ENCODE data around the gene IQCM.

DNA sequence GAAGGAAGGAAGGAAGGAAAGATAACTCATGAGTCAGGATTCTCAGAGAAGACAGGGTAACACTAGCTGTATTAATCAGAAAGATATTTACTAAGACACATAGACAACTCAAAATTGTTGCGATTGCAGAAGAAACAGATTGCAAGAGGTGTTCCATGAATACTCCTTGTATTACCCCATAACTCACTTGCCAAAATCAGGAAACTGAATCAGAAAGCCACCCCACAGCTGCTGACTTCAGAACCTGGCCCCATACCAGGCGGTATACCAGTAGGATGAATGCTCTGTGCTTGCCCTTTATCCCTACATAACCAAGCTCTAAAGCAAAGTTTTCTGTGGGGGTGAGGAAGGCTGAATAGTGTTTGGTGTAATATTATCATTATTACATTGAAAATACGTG, 468.5 kb downstream of the IQCM start:
- TF ChIP-seq, protein P1, sequence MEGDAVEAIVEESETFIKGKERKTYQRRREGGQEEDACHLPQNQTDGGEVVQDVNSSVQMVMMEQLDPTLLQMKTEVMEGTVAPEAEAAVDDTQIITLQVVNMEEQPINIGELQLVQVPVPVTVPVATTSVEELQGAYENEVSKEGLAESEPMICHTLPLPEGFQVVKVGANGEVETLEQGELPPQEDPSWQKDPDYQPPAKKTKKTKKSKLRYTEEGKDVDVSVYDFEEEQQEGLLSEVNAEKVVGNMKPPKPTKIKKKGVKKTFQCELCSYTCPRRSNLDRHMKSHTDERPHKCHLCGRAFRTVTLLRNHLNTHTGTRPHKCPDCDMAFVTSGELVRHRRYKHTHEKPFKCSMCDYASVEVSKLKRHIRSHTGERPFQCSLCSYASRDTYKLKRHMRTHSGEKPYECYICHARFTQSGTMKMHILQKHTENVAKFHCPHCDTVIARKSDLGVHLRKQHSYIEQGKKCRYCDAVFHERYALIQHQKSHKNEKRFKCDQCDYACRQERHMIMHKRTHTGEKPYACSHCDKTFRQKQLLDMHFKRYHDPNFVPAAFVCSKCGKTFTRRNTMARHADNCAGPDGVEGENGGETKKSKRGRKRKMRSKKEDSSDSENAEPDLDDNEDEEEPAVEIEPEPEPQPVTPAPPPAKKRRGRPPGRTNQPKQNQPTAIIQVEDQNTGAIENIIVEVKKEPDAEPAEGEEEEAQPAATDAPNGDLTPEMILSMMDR (IDR thresholded peaks at IDR 0.05), result no peak
- TF ChIP-seq POLR2A (IDR thresholded peaks at IDR 0.05), result no peak
